HL-60 (cell line): ENCODE measurements around the gene MATN3.

Source experiments
- POLR2AphosphoS5 ChIP-seq: IDR thresholded peaks from 2 replicates; pipeline ENCODE4 v1.6.1; 2012; ENCODE audit warnings: low read depth
- SPI1 ChIP-seq: IDR thresholded peaks from 2 replicates; pipeline ENCODE4 v1.6.1; 2012; ENCODE audit warnings: low read depth, mild to moderate bottlenecking, borderline replicate concordance
- TF ChIP-seq, protein P1 (sequence below): IDR thresholded peaks from one replicate; pipeline ENCODE4 v1.5.1; 2011; ENCODE audit warnings: low read length, control low read depth, inconsistent platforms; ENCODE audit not compliant: insufficient read depth
- TF ChIP-seq, protein P2 (sequence below): IDR thresholded peaks from 2 replicates; pipeline ENCODE4 v1.6.1; 2012; ENCODE audit warnings: low read depth; ENCODE audit not compliant: insufficient replicate concordance

DNA sequence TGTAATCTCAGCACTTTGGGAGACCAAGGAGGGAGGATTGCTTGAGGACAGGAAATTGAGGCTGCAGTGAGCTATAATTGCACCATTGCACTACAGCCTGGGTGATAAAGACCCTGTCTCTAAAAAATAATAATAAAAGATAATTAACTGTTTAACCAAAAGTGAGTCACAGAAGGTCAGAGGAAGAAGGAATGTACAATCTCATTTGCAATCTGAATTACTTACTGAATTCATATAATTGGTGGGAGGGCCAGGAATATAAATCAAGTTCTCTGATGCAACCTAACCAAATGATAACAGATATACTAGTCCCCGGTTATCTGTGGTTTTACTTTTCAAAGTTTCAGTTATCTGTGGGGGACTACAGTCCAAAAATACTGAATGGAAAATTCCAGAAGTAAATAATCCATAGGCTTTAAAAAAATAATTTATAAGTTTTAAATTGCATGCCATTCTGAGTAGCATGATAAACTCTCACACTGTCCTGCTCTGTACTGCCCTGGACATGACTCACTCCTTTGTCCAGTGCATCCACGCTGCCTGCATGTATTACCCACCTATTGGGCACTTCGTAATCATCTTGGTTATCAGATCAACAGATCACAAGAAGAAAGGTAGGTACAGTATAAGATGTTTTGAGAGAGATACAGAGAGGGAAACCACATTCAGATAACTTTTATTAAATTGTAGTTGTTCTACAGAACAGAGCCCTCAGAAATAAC lies 12.8 kb upstream of the MATN3 start:
- TF ChIP-seq, protein P1, sequence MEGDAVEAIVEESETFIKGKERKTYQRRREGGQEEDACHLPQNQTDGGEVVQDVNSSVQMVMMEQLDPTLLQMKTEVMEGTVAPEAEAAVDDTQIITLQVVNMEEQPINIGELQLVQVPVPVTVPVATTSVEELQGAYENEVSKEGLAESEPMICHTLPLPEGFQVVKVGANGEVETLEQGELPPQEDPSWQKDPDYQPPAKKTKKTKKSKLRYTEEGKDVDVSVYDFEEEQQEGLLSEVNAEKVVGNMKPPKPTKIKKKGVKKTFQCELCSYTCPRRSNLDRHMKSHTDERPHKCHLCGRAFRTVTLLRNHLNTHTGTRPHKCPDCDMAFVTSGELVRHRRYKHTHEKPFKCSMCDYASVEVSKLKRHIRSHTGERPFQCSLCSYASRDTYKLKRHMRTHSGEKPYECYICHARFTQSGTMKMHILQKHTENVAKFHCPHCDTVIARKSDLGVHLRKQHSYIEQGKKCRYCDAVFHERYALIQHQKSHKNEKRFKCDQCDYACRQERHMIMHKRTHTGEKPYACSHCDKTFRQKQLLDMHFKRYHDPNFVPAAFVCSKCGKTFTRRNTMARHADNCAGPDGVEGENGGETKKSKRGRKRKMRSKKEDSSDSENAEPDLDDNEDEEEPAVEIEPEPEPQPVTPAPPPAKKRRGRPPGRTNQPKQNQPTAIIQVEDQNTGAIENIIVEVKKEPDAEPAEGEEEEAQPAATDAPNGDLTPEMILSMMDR, result no peak
- TF ChIP-seq POLR2AphosphoS5 (no peak), SPI1 (no peak)
- TF ChIP-seq, protein P2, sequence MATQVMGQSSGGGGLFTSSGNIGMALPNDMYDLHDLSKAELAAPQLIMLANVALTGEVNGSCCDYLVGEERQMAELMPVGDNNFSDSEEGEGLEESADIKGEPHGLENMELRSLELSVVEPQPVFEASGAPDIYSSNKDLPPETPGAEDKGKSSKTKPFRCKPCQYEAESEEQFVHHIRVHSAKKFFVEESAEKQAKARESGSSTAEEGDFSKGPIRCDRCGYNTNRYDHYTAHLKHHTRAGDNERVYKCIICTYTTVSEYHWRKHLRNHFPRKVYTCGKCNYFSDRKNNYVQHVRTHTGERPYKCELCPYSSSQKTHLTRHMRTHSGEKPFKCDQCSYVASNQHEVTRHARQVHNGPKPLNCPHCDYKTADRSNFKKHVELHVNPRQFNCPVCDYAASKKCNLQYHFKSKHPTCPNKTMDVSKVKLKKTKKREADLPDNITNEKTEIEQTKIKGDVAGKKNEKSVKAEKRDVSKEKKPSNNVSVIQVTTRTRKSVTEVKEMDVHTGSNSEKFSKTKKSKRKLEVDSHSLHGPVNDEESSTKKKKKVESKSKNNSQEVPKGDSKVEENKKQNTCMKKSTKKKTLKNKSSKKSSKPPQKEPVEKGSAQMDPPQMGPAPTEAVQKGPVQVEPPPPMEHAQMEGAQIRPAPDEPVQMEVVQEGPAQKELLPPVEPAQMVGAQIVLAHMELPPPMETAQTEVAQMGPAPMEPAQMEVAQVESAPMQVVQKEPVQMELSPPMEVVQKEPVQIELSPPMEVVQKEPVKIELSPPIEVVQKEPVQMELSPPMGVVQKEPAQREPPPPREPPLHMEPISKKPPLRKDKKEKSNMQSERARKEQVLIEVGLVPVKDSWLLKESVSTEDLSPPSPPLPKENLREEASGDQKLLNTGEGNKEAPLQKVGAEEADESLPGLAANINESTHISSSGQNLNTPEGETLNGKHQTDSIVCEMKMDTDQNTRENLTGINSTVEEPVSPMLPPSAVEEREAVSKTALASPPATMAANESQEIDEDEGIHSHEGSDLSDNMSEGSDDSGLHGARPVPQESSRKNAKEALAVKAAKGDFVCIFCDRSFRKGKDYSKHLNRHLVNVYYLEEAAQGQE, result no peak
